Lung (tissue), 12 donors: ENCODE measurements around the gene FEV. TPM values are rescaled to one million over a fixed set of nuclear protein-coding genes. Genes with fewer than 3 reads are reported as not detected.
A peak's percentile ranks its signal among the peaks of the same experiment; 100 is the strongest.

Experiments
- ATAC-seq: fragments of 200-7000 bp; cut with Tn5 transposase; one replicate; pipeline ENCODE4 v1.9.1; 2020; ENCODE audit warnings: moderate number of reproducible peaks; ENCODE audit not compliant: insufficient read depth, low FRiP score
- DNase-seq, 3 donors: peaks; one replicate each; pipeline ENCODE4 v3.0.0-alpha.2; 2013 to 2017
- H3K27ac ChIP-seq, 2 donors: one replicate each; pipeline ENCODE4 v1.5.1; 2013; ENCODE audit warnings: mild to moderate bottlenecking in 2 of 2, moderate library complexity in 2 of 2, control low read depth in 1 of 2, inconsistent platforms in 1 of 2, low read depth in 1 of 2, low read length in 1 of 2
- H3K27me3 ChIP-seq, 3 donors: one replicate each; pipeline ENCODE4 v1.5.1; 2013; ENCODE audit warnings: low read length in 2 of 3; ENCODE audit not compliant: control insufficient read depth in 3 of 3, insufficient read depth in 3 of 3
- H3K36me3 ChIP-seq, 4 donors: one replicate each; pipeline ENCODE4 v1.5.1; 2013; ENCODE audit warnings: low read length in 4 of 4, mild to moderate bottlenecking in 1 of 4, moderate library complexity in 1 of 4; ENCODE audit not compliant: control insufficient read depth in 4 of 4, insufficient read depth in 4 of 4
- H3K4me1 ChIP-seq, 5 donors: one replicate each; pipeline ENCODE4 v1.5.1; 2013; ENCODE audit warnings: low read length in 5 of 5, mild to moderate bottlenecking in 2 of 5, moderate library complexity in 1 of 5; ENCODE audit not compliant: control insufficient read depth in 5 of 5, insufficient read depth in 5 of 5
- H3K4me3 ChIP-seq: one replicate; pipeline ENCODE4 v1.5.1; 2013; ENCODE audit warnings: mild to moderate bottlenecking, control low read depth, moderate library complexity
- H3K9ac ChIP-seq, 2 donors: one replicate each; pipeline ENCODE4 v1.5.1; 2013; ENCODE audit warnings: low read length in 2 of 2, control low read depth in 1 of 2; ENCODE audit not compliant: insufficient read depth in 1 of 2
- H3K9me3 ChIP-seq, 4 donors: one replicate each; pipeline ENCODE4 v1.5.1; 2013; ENCODE audit warnings: low read length in 3 of 4, mild to moderate bottlenecking in 1 of 4, moderate library complexity in 1 of 4; ENCODE audit not compliant: control insufficient read depth in 4 of 4, insufficient read depth in 3 of 4
- CTCF ChIP-seq: IDR thresholded peaks from 2 replicates; pipeline ENCODE4 v1.5.1; 2012; ENCODE audit warnings: mild to moderate bottlenecking; ENCODE audit errors: control extremely low read depth, extremely low read depth
- WGBS, 2 donors: extraction: QIAGEN DNeasy Blood & Tissue Kit; methylation state at CpG; one replicate each; pipeline ENCODE4 v1.1.7; 2013; 5-methylcytosine and 5-hydroxymethylcytosine counted together
- polyA plus RNA-seq, 2 donors: library from polyadenylated mRNA; stranded (reverse); fragments of 200-250 nt; gene quantifications; one replicate each; pipeline ENCODE4 v1.2.1, GENCODE V29; 2013
- total RNA-seq, 2 donors: library from RNA; depleted of rRNA in 1 of 2; stranded (reverse); fragments of >200 nt in 1 of 2; gene quantifications; one replicate each; pipeline ENCODE4 v1.2.1, GENCODE V29; 2014 to 2021
- donor health status: control.
- donor health status: control.
- donor health status: Bipolar disorder and iron deficiency.
- donor health status: healthy.
- donor health status: DM: yes; HTN: yes; CAD: no.

Gene FEV
- total and polyA plus RNA-seq, 4 donors = not detected

DNA sequence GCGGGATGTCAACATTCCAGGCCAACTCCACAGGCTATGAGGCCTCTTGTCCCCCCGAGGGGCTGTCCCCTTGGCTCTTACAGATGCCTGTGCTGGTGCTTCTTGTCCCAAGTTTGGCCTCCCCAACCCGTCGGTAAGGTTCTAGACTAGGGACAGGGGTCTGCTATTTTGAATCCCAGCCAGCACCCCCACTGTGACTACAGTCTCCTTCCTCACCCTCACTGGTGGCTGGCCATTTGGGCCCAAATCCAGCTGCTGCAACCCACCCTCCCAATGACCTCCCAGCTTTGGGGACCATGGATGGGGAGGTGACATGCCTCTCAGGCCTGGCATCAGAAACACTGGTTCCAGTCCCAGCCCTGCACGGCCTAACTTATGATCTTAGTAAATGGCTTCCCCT, 37.6 kb upstream of the FEV start:
- no peak overlapping the region for H3K4me3 ChIP-seq
- H3K27me3 ChIP-seq = no peaks in the 10 kb centered on the region
- H3K9me3 ChIP-seq = no peaks in the 10 kb centered on the region
- DNase-seq = no peak
- no peaks in the 10 kb centered on the region for H3K36me3 ChIP-seq
- peaks cover 0 to 8% (median 0%) of the 10 kb centered on the region in 5 donors for H3K4me1 ChIP-seq
- 88 to 94% methylated on average over 5 of the region's 5 CpGs for WGBS, 2 donors
- no peak for TF ChIP-seq CTCF
- ATAC-seq = no peak
- H3K27ac ChIP-seq = no peak overlapping the region
- no peak overlapping the region for H3K9ac ChIP-seq

GRCh38 chr2:219022041-219022440, 37.1 kb upstream of the FEV start:
- no peaks in the 10 kb centered on the region for H3K27me3 ChIP-seq
- TF ChIP-seq CTCF = no peak
- no peak overlapping the region for H3K4me3 ChIP-seq
- H3K4me1 ChIP-seq = peaks cover 0 to 8% (median 0%) of the 10 kb centered on the region in 5 donors
- no peak overlapping the region for H3K27ac ChIP-seq
- ATAC-seq (no peak), DNase-seq (no peak)
- 86 to 89% methylated on average over 12 of the region's 12 CpGs for WGBS, 2 donors
- H3K9ac ChIP-seq = no peak overlapping the region
- H3K36me3 ChIP-seq = no peaks in the 10 kb centered on the region
- H3K9me3 ChIP-seq = no peaks in the 10 kb centered on the region

DNA sequence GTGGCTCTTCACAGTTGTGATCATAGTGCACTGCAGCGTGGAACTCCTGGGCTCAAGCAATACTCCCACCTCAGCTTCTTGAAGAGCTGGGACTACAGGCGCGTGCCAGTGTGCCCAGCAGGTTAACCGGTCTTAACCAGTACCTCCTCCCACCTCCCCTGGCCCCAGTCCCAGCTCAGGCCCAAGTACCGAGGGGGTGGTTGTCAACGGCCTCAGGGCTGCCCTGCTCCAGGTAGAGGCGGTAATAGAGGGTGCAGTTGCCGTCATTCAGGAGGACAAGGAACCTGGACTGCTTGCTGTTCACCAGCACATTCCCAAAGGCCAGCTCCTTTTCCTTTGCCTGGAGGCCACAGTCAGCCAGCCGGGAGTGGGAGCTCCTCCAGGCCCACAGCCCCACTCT, 36.6 kb upstream of the FEV start:
- DNase-seq = peak in 1 of 3 donors; percentile 33
- WGBS, 2 donors = 66 to 83% methylated on average over 9 of the region's 9 CpGs

More for the DNA sequence above, 36.6 kb upstream of the FEV start:
- ATAC-seq = no peak
- Histone ChIP-seq H3K9me3 (no peaks in the 10 kb centered on the region), H3K4me1 (peaks cover 0 to 8% (median 0%) of the 10 kb centered on the region in 5 donors), H3K4me3 (no peak overlapping the region), H3K36me3 (no peaks in the 10 kb centered on the region), H3K27me3 (no peaks in the 10 kb centered on the region), H3K27ac (no peak overlapping the region), H3K9ac (no peak overlapping the region)
- no peak for TF ChIP-seq CTCF
